Cardiac muscle cell (in vitro differentiated cells and primary cell): ENCODE data around the gene CKB. TPM values are rescaled to one million over a fixed set of nuclear protein-coding genes. Genes with fewer than 3 reads are reported as not detected.
A peak's percentile ranks its signal among the peaks of the same experiment; 100 is the strongest.

Source experiments
- DNase-seq, 2 donors: peaks; one replicate each; pipeline versions ENCODE4 v3.0.0 to v3.0.0-alpha.2; 2010 to 2017; ENCODE audit warnings: low read depth in 1 of 2, low spot score in 1 of 2
- H3K27ac ChIP-seq: fragments of 200-600 bp; sonication (generic); 2 replicates; pipeline ENCODE4 v1.5.1; 2016
- H3K27me3 ChIP-seq: fragments of 200-600 bp; sonication (generic); 2 replicates; pipeline ENCODE4 v1.6.0; 2016; ENCODE audit warnings: control low read depth
- H3K36me3 ChIP-seq: fragments of 200-600 bp; sonication (generic); 2 replicates; pipeline ENCODE4 v1.5.1; 2016; ENCODE audit warnings: control low read depth
- H3K4me1 ChIP-seq: fragments of 200-600 bp; sonication (generic); 2 replicates; pipeline ENCODE4 v1.8.1; 2017; ENCODE audit warnings: low read depth, mild to moderate bottlenecking, mixed run types
- H3K4me3 ChIP-seq: fragments of 200-600 bp; sonication (generic); 2 replicates; pipeline ENCODE4 v1.5.1; 2016; ENCODE audit warnings: mild to moderate bottlenecking
- H3K9me3 ChIP-seq: fragments of 200-600 bp; sonication (generic); 2 replicates; pipeline ENCODE4 v1.5.1; 2017; ENCODE audit warnings: low read depth, mild to moderate bottlenecking, control low read depth
- CTCF ChIP-seq: IDR thresholded peaks from 2 replicates; pipeline ENCODE4 v1.5.1; 2012; ENCODE audit warnings: low read depth, mild to moderate bottlenecking, low read length
- polyA plus RNA-seq: library from polyadenylated mRNA; unstranded; fragments of >200 nt; fragmentation: Nextera tagmentation; extraction: Ambion mirVana; gene quantifications from 2 replicates; pipeline ENCODE4 v1.2.1, GENCODE V29; 2016
- total RNA-seq: library from RNA; depleted of rRNA; stranded (reverse); fragments of >200 nt; gene quantifications from 2 replicates; pipeline ENCODE4 v1.2.3, GENCODE V29; 2016

The CKB gene
- total and polyA plus RNA-seq, 2 experiments from 2014 or later = 169 to 327 TPM

GRCh38 chr14:103562429-103563225 lies 40.0 kb upstream of the CKB start, which contains the start of the genes BAG5 and COA8:
BAG5 (minus strand) TSS chr14:103562657; CDS start chr14:103561164, 1,493 bp downstream.
COA8 (plus strand) TSS chr14:103562960; CDS start chr14:103563002, 42 bp downstream.
- peaks cover 16% of the 10 kb centered on the region for H3K4me1 ChIP-seq
- H3K36me3 ChIP-seq = peaks cover 21% of the 10 kb centered on the region
- H3K27ac ChIP-seq = peak within 1 kb of the TSS; percentile 99
- no peaks in the 10 kb centered on the region for H3K27me3 ChIP-seq
- peak; percentile 86 to 92 for DNase-seq
- H3K4me3 ChIP-seq = peak within 1 kb of the TSS; percentile 81
- H3K9me3 ChIP-seq = no peaks in the 10 kb centered on the region
- no peak for TF ChIP-seq CTCF

GRCh38 chr14:103562179-103562428 lies 39.5 kb upstream of the CKB start:
- peaks cover 21% of the 10 kb centered on the region for H3K36me3 ChIP-seq
- no peaks in the 10 kb centered on the region for H3K27me3 ChIP-seq
- DNase-seq = peak; percentile 64 to 70
- TF ChIP-seq CTCF = no peak
- H3K9me3 ChIP-seq = no peaks in the 10 kb centered on the region
- H3K4me3 ChIP-seq = peak overlapping the region; percentile 81
- H3K4me1 ChIP-seq = peaks cover 16% of the 10 kb centered on the region
- H3K27ac ChIP-seq = peak overlapping the region; percentile 99

- no peaks in the 10 kb centered on the region for H3K27me3 ChIP-seq
- H3K36me3 ChIP-seq = peaks cover 21% of the 10 kb centered on the region
- H3K27ac ChIP-seq = peak overlapping the region; percentile 99
- H3K4me1 ChIP-seq = peaks cover 20% of the 10 kb centered on the region
- H3K9me3 ChIP-seq = no peaks in the 10 kb centered on the region
- peak; percentile 61 to 71 for DNase-seq
- TF ChIP-seq CTCF = no peak
- H3K4me3 ChIP-seq = peak overlapping the region; percentile 81
Observed at GRCh38 chr14:103561381-103562178, 39.0 kb upstream of the CKB start.

DNA sequence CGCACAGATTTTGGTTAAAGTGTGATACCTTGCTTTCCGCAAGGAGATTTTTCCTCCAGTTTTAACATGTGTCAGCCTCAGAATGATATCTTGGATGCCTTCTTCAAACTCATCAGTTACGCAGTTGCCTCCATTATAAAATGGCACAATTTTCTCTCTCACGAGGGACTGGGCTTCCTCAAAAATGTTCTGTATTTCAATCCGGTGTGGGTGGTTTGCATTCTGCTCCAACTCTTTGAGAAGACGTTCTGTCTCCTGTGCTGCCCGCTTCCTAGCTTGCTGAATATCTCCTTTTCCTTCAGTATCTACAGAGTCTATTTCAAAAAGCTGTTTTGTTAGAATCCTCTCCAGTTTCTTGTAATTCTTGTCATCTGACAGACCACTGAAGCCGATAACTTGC lies 38.1 kb upstream of the CKB start:
- TF ChIP-seq CTCF = no peak
- Histone ChIP-seq H3K9me3 (no peaks in the 10 kb centered on the region), H3K4me3 (peak overlapping the region; percentile 81), H3K27ac (peak overlapping the region; percentile 99), H3K4me1 (peaks cover 26% of the 10 kb centered on the region), H3K36me3 (peaks cover 21% of the 10 kb centered on the region), H3K27me3 (no peaks in the 10 kb centered on the region)
- no peak for DNase-seq

DNA sequence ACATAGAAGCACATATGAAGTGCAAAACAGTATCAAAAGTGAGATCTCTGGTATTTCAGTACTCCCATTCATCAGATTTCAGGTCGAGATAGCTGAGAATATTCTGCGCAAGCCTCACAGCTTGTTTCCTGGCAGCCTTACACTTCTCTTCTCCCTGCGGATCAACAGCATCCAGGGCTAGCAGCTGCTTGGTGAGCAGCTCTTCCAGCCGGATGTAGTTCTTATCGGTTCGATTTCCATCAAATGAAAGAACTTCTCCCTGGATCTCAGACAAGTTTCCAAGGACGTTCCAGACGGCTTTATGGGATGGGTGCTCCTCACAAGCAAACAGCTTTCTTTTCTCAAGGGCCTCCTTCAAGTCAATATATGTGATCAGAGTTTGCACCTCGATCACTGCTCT lies 37.1 kb upstream of the CKB start:
- no peaks in the 10 kb centered on the region for H3K27me3 ChIP-seq
- no peak overlapping the region for H3K4me3 ChIP-seq
- no peaks in the 10 kb centered on the region for H3K9me3 ChIP-seq
- no peak for DNase-seq
- H3K27ac ChIP-seq = no peak overlapping the region
- peaks cover 32% of the 10 kb centered on the region for H3K4me1 ChIP-seq
- TF ChIP-seq CTCF = no peak
- H3K36me3 ChIP-seq = peaks cover 21% of the 10 kb centered on the region
